Right forelimb (tissue), 1 donor: ENCODE measurements around the gene ADGRF1.
"Not testable (repeated sequence)": the region's sequence is repeated elsewhere in the genome, so short reads cannot be mapped to it uniquely, and the experiment has no call there.

Source experiments
- DNase-seq: peaks from one replicate; pipeline ENCODE4 v3.0.0-alpha.2; 2018

ADGRF1 gene

DNA sequence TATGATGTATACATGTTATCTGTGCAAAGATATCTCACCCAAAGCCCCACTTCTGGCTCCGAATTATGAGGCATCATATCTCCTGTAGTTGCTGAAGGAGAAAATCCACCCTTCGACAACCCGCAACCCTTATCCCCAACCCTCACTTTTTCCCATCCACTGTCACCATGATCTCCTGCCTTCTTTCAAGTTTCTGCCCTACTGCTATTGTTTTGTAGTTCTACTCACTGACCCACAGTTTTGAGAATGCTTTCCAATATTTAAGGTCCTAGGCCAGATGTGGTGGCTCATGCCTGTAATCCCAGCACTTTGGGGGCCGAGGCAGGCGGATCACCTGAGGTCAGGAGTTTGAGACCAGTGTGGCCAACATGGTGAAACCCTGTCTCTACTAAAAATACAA is 22.2 kb downstream of the ADGRF1 start:
- no peak for DNase-seq

DNA sequence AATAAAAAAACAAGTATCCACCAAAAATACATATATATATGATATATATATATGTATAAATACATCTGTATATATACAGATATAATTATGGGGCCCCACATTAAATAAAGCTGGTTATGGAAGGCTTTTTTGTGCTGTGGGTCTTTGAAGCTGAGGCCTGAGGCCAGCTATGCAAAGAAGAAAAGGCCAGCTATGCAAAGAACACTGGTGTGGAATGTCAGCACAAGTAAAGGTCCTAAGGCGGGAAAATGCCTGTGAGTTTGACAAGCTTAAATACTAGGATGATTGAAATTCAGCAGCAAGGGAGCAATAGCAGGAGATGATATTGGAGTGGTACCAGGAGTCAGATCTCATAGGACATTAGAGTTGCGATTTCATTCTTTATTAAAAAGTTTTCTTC is 25.2 kb downstream of the ADGRF1 start:
- DNase-seq, result no peak

DNA sequence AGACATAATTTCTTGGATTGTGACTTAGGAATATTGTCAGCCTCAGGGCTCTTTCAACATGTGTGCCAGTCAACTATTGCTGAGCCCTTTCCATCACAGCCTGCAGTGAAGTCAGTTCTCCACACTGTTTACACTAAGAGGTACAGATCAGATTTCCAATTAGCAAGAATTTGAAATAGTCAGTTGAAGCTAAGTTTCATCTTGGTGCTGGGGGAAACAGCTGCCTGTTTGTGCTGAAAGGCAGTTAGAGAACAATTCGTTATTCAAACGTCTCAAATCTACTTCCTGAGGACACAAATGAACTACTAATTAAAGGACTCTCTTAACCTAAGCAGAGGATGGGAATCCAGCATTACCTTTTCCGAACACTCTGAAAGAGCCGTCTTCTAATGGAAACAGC is 25.9 kb downstream of the ADGRF1 start:
- DNase-seq, result no peak

DNA sequence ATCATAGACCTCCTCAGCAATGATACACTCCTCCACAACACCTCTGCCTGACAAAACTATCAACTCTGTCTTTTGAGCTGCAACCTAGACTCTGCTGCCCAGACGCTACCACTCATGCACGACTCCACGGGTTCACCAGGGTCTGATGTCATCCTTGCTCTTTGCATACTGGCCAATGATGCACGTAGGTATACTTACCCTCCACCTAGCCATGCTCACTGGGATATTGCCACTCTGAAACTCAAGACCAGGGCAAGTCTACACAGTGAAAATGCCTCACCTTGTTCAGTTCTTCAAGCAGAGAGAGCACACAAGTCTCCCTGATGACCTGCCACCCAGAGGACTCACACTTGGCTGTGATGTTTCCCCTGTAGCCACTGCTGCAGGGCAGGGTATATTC is 27.7 kb downstream of the ADGRF1 start:
- DNase-seq, result no peak

DNA sequence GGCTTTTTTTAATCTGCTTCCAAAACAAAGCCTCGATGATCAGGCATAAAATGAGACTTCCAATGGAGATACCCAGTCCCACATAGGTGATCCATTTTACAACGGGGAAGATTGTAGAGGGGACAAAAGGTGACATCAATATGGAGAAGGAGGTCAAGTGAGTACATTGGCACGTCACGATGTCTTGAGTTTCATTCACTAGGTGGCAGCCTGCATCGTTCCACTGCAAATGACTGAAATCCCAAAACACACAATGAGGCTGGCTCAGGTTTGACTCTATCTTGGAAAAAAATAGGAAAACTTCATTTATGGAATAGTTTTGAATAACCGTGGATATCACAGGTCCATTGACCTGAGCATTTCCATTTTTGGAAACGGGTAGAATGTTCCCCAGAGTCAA is 32.5 kb downstream of the ADGRF1 start:
- DNase-seq, result no peak

DNA sequence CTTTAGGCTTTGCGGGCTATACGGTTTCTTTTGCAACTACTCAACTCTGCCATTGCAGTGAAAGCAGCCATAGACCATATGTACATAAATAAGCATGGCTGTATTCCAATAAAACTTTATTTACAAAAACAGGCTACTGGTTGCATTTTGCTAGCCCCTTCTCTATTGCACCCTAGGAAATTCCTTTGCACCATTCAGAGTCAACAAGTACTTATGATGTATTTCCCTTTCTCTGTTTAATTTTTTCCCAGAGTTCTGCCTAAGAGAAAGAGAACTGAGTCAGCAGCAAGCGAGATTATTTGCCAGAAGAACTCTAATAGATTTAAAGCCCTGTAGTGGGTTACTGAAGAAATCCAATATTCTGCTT is 33.8 kb downstream of the ADGRF1 start:
- no peak for DNase-seq

DNA sequence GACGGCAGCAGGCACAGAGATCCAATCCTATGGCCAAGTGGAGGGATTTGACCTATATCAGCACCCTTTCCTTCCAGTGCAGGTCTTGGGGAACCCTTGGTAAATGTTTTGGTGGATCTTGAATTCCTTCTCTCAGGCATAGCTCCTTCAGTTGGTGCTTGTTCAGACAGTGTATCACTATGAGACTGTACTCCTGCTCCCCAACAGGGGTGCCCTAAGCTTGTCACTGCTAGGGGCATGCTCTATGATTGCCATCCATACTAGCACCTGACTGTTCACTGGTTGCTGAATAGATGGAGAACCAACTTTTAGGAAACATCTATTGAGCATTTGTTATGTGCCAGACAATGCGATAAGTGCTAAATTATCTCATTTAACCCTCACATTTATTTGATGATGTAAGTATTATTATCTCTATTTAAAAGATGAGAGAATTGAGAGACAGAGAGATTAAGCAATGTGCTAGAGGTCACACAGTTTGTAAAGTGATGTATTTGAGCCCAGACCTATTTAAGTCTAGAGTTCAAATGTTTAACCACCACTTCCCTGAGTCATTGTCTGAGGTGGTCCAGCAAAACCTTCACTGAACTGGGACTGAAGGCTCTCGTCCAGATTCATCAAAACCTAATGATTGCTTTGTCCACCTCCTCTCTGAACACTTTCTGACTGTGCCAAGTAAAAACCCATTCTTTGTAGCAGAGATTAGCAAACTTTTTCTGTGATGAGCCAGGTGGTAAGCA is 34.3 kb downstream of the ADGRF1 start:
- DNase-seq, result no peak

DNA sequence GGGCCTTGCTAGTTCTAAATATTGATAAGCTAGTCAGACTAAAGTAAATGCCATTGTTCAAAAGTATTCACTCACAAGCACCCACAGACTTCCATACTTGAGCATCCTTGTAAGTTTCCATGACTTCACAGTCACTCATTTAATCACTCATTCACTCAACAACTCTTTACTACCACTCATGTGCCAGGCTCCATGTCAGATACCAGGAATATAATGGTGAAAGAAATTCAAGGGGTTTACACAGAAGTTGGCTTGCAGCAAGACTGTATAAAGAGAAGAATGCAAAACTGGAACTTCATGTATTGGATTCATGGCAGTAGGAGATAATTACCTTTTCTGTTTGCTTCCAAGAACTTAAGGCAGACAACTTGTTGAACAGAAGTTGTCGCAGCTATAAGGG is 36.6 kb downstream of the ADGRF1 start:
- no peak for DNase-seq

DNA sequence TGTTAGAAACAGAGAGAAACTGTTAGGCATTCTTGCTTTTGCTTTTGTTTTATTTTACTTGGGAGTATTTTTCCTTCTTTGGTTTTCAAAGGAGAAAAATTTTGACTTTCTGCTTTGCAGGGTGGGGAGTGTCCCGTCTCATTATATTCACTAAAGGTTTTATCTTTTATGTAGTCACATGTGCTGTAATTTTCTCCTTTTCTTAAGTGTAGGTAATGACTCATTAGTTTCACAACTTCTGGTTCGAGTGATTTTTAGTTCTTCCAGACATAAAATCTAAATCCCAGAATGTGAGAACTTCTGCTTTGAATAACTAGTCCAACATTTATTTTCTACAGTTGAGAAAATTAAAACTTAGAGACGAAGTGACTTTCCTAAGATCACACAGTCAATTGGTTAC is 37.7 kb downstream of the ADGRF1 start:
- DNase-seq, result no peak

DNA sequence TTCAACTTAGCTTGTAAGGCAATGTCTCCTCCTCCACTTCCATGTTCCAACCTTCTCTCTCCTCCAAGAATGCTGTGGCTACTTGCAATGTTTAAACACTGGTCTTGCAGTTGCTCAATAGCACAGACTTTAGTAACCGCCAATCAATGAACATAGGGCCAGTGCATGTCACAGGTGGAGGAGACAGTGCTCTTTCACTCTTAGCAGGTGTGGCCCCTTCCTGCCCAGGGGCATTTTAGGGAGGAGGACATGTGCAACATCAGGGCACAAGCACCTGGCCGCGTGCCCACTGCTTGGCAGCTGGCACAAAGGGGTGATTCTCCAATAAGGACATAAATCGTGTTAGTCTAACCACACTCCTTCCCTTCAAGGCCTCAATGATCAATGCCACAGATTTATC is 41.3 kb downstream of the ADGRF1 start:
- no peak for DNase-seq

DNA sequence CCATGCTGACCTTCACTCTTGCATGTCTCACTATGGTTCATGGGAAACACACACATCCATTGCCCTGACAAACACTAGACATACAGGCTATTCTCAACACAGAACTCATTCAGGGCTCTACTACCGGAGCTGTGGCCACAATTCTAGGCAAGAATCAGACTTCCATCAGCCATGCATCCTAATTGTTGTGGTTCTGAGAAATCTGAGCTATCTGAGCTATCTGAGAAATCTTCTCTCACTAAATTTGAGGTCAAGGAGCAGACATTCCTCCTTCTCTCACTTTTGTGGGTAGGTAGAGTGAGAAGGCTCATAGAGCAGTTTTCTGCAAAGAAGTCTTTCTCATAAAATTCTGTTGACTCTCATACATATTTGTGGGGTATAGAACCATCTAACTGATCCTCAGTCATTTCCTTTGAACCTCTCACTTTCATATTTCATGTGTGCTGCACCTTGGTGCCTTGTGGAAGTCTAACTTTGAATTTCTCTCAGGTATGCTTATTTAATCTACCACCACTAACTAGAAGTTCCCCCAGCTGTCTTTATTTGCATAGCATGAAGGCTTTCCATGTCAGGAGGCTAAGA is 43.6 kb downstream of the ADGRF1 start:
- DNase-seq, result no peak

DNA sequence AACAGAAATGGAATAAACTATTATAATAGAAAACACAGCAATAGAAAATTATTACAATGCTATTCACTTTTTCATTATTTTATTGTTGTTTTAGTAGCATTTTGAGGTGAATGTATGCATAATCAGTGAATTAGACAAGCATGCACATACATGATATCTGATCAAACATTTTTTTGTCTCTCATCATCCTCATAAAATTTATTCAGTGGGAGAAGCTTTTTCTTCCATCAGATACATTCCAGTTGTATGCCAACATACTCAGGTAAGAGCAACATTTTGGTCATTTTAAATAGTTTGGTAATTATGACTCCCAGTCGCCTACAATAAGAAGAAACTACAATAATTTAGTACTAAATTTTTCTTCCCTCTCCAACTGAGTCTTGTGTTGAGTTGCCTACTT is 44.5 kb downstream of the ADGRF1 start:
- no peak for DNase-seq

DNA sequence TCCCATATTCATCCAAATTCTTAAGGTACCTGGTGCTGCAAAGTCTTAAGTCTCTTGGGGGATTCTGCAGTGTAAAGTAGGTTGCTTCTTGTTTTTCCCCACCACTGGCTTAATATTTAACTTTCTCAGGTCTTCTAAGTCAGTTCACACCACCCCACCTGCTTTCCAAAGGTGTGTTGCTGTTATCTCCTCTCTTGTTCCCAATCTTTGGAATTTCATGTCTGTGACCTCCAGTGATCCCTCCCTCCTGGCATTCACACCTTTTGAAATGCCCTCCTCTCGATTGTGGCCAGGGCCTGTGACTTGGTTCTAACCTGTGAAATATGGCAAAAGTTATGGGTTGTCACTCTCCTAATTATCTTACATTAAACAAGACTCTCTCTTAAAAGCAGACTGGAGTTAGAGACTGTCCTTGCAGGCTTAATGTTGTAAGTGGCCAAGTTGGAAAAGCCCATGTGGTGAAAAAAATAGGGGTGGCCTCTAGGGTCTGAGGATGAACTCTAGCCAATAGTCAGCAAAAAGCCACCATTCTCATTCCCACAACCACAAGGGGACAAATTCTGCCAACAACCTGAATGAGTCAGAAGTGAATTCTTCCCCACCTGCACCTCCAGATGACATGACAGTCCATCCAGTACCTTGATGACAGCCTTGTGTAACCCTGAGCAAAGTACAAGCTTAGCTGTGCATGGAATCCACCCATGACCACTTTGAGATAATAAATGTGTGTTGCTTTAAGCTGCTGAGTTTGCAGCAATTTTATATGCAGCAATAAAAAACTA is 45.1 kb downstream of the ADGRF1 start:
- DNase-seq, result no peak

DNA sequence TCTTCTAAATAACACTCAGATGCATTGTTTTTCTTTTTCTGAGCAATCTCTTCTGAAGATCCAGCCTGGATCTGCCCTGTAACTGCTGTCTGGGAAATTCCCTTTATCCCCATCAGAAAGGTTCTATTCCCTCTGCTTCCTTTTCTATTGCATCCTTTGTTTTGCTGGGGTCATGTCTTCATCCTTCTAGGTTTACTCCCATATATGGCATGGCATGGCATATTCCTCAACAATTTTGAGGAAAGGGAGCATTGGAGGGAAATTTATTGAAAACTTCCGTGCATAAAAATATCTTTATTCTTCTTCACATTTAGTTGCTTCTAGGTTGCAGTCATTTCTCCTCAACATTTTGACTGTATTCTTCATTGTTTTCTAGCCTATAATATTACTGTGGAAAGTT is 47.2 kb downstream of the ADGRF1 start:
- no peak for DNase-seq

DNA sequence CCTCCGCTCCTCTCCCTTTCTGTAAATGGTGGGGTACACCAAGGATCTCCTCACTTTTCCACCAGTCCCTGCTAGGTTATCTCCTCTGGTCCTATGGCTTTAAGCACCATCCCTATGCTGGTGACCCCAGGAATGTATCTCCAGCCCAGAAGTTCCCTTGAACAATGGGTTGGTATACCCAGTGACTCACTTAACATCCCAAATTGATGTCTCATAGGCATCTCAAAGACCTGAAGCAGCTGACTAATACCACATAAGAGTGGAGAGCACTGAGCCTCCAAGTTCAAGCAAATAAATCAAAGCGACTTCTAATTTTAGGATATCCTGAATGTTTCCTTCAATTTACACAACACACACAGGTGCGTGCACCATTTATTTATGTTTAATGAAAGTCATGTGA is 48.3 kb downstream of the ADGRF1 start:
- no peak for DNase-seq

DNA sequence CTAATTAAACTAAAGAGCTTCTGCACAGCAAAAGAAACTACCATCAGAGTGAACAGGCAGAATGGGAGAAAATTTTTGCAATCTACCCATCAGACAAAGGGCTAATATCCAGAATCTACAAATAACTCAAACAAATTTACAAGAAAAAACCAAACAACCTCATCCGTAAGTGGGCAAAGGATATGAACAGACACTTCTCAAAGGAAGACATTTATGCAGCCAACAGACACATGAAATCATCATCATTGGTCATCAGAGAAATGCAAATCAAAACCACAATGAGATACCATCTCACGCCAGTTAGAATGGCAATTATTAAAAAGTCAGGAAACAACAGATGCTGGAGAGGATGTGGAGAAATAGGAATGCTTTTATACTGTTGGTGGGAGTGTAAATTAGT is 49.7 kb downstream of the ADGRF1 start:
- not testable (repeated sequence) for DNase-seq

DNA sequence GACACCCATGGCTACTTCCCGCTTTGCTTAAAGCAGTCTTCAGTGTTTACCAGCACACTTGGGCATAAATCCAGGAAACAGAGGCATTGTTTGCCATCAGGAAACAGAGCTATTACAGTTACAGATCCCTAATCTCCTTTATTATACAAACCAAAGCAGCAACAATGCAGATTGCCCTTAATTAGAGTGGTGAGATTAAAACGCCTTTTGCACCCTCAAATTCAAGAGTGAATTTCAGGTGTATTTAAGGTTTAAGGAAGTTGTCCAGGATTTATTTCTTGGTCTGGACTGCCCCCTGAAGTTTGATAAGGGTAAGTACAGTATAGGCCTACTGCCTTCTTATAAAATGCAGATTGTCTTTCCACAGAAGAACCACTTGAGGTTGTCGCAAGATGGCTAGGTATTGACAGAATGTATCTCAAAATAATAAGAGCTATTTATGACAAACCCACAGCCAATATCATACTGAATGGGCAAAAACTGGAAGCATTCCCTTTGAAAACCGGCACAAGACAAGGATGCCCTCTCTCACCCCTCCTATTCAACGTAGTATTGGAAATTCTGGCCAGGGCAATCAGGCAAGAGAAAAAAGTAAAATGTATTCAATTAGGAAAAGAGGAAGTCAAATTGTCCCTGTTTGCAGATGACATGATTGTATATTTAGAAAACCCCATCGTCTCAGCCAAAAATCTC is 51.2 kb downstream of the ADGRF1 start:
- DNase-seq, result not testable (repeated sequence)

DNA sequence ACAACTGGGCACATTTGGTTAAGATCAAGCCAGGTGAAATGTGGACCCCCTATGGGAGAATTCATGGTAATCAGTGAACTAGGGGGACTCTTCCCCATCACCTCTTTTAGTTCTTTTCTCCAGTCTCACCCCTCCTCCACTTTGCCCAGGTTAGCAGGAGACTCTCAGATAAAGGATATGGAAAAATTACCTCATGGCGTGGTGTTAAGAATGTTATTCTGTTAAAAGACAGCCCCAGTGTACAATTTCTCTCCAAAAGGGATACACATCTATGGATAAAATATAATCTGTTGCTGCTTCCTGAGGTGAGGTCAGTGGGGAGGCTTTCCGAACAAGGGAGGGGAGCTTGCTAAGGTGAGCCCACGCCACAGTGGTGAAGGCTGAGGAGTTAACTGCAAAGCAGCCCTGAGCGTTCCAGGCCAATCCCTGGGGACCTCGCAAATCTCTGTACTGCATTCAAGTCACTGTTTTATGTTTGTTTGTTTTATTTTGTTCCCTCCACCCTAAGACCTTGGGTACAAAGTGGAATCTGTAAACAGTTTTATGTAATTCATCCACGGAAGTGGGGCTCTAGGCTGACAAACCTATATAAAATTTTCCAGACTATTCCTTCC is 52.0 kb downstream of the ADGRF1 start:
- DNase-seq, result no peak

DNA sequence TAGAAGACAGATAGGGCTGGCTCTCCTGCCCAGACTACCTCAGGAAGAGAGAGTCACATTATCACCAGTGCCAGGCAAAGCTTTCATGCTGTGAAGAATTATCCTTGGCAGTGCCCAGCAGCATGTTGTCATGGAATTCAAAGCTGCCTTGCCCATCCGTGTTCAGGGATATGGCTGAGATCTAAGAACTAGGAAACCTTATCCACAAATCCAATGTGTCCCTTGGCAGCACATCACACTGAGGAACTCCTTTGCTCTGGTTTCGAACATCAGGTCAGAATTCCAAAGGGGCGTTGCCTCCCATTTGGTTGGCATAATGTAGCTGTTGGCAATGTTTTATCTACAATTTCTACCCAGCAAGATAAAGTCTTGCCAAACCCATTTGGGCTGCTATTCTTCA is 52.7 kb downstream of the ADGRF1 start:
- DNase-seq, result no peak

DNA sequence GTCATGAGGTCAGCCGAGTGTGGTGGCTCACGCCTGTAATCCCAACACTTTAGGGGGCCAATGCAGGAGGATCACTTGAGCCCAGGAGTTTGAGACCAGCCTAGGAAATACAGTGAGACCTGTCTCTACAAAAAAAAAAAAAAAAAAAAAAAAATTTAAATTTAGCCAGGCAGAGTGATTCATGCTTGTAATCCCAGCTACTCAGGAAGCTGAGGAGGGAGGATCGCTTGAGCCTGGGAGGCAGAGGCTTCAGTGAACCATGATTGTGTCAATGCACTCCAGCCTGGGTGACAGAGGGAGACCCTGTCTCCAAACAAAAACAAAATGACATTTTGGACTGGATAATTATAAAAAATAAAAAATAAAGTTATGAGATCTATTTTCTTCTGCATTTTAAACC is 56.2 kb downstream of the ADGRF1 start:
- no peak for DNase-seq

DNA sequence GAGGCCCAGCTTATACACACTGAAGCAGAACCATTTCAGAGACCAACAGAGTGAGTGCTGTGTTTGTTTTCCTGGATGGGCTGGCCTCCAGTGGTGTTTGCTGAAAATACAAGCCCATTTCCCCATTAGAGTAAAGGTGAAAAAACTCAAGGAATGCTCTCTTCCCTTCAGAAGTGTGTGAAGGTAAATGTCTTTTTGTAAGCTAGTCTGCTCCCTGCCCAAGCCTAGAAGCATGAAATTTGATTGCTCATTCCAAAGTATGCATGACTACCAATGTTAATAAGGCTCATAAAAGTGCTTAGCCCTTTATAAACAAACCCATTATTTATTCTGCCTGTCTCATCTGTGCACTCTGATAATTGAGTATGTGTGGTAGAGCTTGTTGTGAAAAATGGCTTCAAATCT is 59.1 kb downstream of the ADGRF1 start:
- DNase-seq, result no peak

DNA sequence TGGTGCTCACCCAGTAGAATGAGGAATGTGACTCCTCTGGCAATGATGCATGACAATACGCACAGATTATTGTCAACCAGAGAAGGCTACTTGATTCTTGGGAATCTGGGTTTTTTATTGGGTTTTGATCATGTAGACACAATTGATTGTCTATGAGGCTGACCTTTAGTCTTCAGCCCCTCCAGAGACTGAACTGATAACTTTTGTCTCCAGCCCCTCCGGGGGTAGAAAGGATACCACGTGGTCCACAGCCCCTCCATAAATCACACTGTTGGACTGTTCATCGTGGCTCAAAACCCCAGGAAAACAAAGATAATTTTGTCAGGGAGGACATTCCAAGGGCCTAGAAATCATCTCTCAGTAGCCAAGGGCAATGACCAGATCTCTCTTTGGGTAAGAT is 62.9 kb downstream of the ADGRF1 start:
- no peak for DNase-seq

DNA sequence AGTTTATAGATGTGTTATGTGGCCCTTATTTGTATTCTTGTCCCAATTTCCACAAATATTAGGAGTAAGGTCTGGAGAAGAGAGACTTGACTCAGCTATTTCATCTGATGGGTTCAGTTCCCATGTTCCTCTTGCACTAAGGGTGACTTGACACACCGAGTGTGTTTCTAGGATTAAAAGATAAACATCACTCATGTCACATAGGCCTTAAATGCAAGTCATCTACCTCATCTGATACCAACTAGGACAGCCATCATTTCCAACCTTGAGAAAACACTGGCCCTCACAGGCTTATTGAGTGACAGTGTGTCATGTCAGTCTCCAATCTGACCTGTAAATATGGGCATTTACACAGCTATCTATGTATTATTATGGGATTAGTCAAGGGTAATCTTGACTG is 67.3 kb downstream of the ADGRF1 start:
- DNase-seq, result no peak
